A549 (cell line): Measurements from ENCODE around the gene LAMA3.

ENCODE experiments used
- CBX8 ChIP-seq: fragments of 200-600 bp; sonication (generic); IDR thresholded peaks from 2 replicates; pipeline ENCODE4 v1.6.1; 2016
- CTCF ChIP-seq: fragments of >200 bp; sonication (Bioruptor Twin); formaldehyde crosslinking; IDR thresholded peaks from 3 replicates; pipeline ENCODE4 v1.5.1; 2016
- ELK1 ChIP-seq: fragments of 150-350 bp; IDR thresholded peaks from 2 replicates; pipeline ENCODE4 v1.6.1; 2014; ENCODE audit warnings: low read depth, mild to moderate bottlenecking, low read length
- FOSB ChIP-seq: fragments of 250-450 bp; sonication (Bioruptor Pico); IDR thresholded peaks from 2 replicates; pipeline ENCODE4 v1.5.0; 2020; ENCODE audit warnings: mild to moderate bottlenecking, moderate library complexity
- POLR2A ChIP-seq: IDR thresholded peaks from 2 replicates; pipeline ENCODE4 v1.6.1; 2012; ENCODE audit warnings: mild to moderate bottlenecking, low read length
- RAD21 ChIP-seq, 2 experiments: fragments of >200 bp in 1 of 2; sonication (Bioruptor Twin) in 1 of 2; formaldehyde crosslinking in 1 of 2; IDR thresholded peaks in 1 of 2; conservative IDR thresholded peaks in 1 of 2; 2 replicates in 1 of 2; 3 replicates in 1 of 2; pipeline ENCODE4 v1.6.1; 2012 to 2018; ENCODE audit warnings: inconsistent platforms in 1 of 2
- REST ChIP-seq: fragments of 200-600 bp; sonication (generic); IDR thresholded peaks from 2 replicates; pipeline ENCODE4 v1.6.1; 2016; ENCODE audit warnings: antibody characterized with exemption, mild to moderate bottlenecking, moderate library complexity
- RFX5 ChIP-seq: fragments of 450-650 bp; IDR thresholded peaks from 2 replicates; pipeline ENCODE4 v1.7.1; 2014; ENCODE audit warnings: antibody characterized with exemption, mild to moderate bottlenecking, moderate library complexity
- TP53 ChIP-seq: fragments of 250-450 bp; sonication (Bioruptor Pico); IDR thresholded peaks from 2 replicates; pipeline ENCODE4 v1.5.0; 2021; ENCODE audit warnings: mild to moderate bottlenecking, moderate library complexity
- ZFP36 ChIP-seq: fragments of 450-650 bp; IDR thresholded peaks from 2 replicates; pipeline ENCODE4 v1.6.1; 2014; ENCODE audit warnings: borderline replicate concordance; ENCODE audit not compliant: partially characterized antibody
- TF ChIP-seq, protein P1 (sequence below): fragments of 250-450 bp; sonication (Bioruptor Pico); IDR thresholded peaks from 2 replicates; pipeline ENCODE4 v1.5.0; 2021; ENCODE audit warnings: mild to moderate bottlenecking, moderate library complexity, borderline replicate concordance

GRCh38 chr18:23694637-23695430, 5.6 kb downstream of the LAMA3 start:
- TF ChIP-seq RFX5: no peak
- no peak for TF ChIP-seq ELK1
- TF ChIP-seq CTCF: no peak
- TF ChIP-seq POLR2A: no peak
- TF ChIP-seq FOSB (CRISPR knock-in tag): no peak
- TF ChIP-seq TP53 (CRISPR knock-in tag): no peak
- TF ChIP-seq RAD21 (conservative IDR thresholded peaks at IDR 0.05 in 1 of 2, IDR thresholded peaks at IDR 0.05 in 1 of 2): no peak
- no peak for TF ChIP-seq REST
- TF ChIP-seq ZFP36: no peak
- TF ChIP-seq, protein P1, sequence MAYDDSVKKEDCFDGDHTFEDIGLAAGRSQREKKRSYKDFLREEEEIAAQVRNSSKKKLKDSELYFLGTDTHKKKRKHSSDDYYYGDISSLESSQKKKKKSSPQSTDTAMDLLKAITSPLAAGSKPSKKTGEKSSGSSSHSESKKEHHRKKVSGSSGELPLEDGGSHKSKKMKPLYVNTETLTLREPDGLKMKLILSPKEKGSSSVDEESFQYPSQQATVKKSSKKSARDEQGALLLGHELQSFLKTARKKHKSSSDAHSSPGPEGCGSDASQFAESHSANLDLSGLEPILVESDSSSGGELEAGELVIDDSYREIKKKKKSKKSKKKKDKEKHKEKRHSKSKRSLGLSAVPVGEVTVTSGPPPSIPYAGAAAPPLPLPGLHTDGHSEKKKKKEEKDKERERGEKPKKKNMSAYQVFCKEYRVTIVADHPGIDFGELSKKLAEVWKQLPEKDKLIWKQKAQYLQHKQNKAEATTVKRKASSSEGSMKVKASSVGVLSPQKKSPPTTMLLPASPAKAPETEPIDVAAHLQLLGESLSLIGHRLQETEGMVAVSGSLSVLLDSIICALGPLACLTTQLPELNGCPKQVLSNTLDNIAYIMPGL: no peak
- TF ChIP-seq CBX8: no peak
